ENCODE measurements around the gene ANKRD1.

GRCh38 chr10:90921906-90922305, 1.0 kb upstream of the ANKRD1 start:
- no peak for TF ChIP-seq CTCF (IDR thresholded peaks at IDR 0.05)
- TF ChIP-seq POLR2A (IDR thresholded peaks at IDR 0.05): no peak
